Measurements from ENCODE around the gene CDK8.

CDK8 gene

DNA sequence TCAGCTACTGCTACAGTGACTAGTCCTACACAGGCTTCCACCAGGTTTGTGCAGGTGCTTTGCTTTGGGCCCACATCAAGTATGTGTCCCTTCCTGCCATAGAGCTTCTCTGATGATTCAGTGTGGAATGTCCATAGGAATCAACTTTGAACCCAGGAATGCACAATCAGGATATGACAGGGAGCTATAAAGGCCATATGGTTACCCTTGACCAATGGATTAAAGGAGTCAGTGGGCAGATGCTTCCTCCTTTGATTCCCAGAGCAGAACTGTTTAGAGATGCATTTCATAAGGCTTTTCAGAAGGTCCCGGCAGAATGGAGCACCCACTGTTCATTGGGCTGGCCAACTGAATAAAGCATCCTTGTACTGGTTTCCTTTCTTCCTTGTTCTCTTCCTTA is 158.3 kb downstream of the CDK8 start:
- H3K4me1 ChIP-seq (ENCODE audit: control insufficient read depth, insufficient read depth, low read length, poor library complexity, severe bottlenecking) = no peaks in the 10 kb centered on the region
- peaks cover 7% of the 10 kb centered on the region for H3K9me3 ChIP-seq (ENCODE audit: control insufficient read depth, low read length)
- no peak overlapping the region for H3K4me3 ChIP-seq (ENCODE audit: extremely low read depth, insufficient read depth, low read length, poor library complexity, severe bottlenecking)
- 90 to 100% methylated on average over 1 of the region's 1 CpG for WGBS, 2 experiments (ENCODE audit: insufficient coverage in 2 of 2)
- no peak overlapping the region for H3K27ac ChIP-seq (ENCODE audit: low read depth, low read length, severe bottlenecking)
- no peaks in the 10 kb centered on the region for H3K36me3 ChIP-seq (ENCODE audit: control insufficient read depth, insufficient read depth, low read length)

DNA sequence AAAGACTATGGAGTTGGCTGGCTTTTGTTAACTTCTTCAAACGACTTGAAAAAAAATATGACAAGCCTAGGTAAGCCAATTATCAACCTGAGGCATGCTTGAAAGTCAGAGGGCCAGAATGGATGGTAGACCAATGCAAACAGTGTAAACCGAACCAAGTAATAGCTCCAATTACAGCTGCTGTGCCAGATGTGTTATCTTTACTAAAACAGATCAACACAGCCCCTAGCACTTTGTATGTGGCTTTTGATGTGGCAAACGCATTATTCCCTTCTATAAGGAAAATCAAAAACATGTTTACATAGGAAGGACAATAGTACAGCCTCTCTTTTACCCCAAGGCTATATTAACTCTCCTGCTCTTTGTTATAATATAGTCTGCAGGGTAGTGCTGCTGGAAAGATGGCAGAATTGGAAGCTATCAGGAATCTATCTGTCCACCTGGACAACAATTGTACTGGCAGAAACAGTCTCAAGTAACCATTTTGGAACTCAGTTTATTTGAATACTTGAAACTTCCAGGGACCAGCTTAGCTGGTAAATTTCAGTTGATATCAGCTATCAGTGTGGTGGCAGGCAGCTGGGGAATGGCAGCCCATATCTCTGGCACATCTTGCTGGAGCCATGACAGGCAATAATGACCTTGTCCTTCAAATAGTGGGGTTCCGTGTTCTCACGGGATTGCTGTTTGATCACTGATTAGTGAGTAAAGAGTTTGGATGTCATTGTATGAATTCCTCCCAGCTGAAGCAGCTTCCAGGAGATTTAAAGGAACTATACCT is 159.2 kb downstream of the CDK8 start:
- Histone ChIP-seq H3K4me3 (ENCODE audit: extremely low read depth, insufficient read depth, low read length, poor library complexity, severe bottlenecking) (no peak overlapping the region), H3K36me3 (ENCODE audit: control insufficient read depth, insufficient read depth, low read length) (no peaks in the 10 kb centered on the region), H3K9me3 (ENCODE audit: control insufficient read depth, low read length) (peaks cover 7% of the 10 kb centered on the region), H3K4me1 (ENCODE audit: control insufficient read depth, insufficient read depth, low read length, poor library complexity, severe bottlenecking) (no peaks in the 10 kb centered on the region), H3K27ac (ENCODE audit: low read depth, low read length, severe bottlenecking) (no peak overlapping the region)
- 87 to 91% methylated on average over 3 to 5 of the region's 5 CpGs for WGBS, 2 experiments (ENCODE audit: insufficient coverage in 2 of 2)

DNA sequence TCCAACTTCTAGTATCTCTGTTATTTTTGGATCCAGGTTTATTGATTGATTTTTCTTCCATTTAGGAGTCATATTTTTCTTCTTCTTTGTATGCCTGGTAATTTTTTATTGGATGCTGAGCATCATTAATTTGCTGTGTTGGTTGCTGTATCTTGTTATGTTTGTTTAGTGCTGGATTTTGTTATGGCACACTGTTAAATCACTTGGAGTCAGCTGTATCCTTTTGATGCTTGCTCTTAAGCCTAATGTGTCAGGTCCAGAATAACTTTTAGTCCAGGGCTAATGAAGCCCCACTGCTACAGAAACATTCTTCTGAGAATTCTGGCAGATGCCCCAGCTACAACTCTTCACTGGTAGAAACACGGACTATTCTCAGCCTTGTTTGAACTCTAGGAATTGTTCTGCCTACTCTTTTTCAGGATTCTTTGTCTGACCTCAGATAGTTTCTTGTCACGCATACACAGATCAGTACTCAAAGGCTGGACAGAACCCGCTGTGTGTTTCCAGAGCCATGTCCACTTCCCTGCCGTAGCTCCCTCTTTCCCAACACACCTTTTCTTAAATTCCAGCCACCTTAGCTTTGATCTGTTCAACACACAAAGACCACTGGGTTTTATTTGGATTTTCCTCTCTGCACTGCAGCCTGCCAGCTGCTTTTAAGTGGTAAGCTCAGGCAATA is 166.5 kb downstream of the CDK8 start:
- 88 to 94% methylated on average over 4 of the region's 4 CpGs for WGBS, 2 experiments (ENCODE audit: insufficient coverage in 2 of 2)

DNA sequence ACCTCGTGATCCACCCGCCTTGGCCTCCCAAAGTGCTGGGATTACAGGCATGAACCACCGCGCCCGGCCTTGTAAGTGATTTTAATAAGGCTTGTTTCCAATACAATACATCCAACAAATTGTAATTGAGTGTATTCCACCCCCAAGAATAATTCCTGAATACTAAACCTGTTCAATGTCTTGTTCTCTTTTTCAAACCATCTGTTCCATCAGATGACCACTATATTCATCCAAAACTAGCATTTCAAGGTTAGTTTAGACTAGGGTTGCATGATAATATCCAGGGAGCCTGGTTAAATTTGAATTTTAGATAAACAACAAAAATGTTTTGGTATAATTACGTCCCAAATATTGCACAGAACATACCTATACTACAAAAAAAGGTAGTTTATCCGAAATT is 168.1 kb downstream of the CDK8 start:
- WGBS, 2 experiments (ENCODE audit: insufficient coverage in 2 of 2) = no CpG with 5 or more reads among the region's 7 CpGs
- Histone ChIP-seq H3K27ac (ENCODE audit: low read depth, low read length, severe bottlenecking) (no peak overlapping the region), H3K36me3 (ENCODE audit: control insufficient read depth, insufficient read depth, low read length) (no peaks in the 10 kb centered on the region), H3K4me3 (ENCODE audit: extremely low read depth, insufficient read depth, low read length, poor library complexity, severe bottlenecking) (no peak overlapping the region), H3K9me3 (ENCODE audit: control insufficient read depth, low read length) (no peaks in the 10 kb centered on the region), H3K4me1 (ENCODE audit: control insufficient read depth, insufficient read depth, low read length, poor library complexity, severe bottlenecking) (peaks cover 11% of the 10 kb centered on the region)

More for the DNA sequence above, 166.5 kb downstream of the CDK8 start:
- peaks cover 11% of the 10 kb centered on the region for H3K4me1 ChIP-seq (ENCODE audit: control insufficient read depth, insufficient read depth, low read length, poor library complexity, severe bottlenecking)
- no peaks in the 10 kb centered on the region for H3K36me3 ChIP-seq (ENCODE audit: control insufficient read depth, insufficient read depth, low read length)
- H3K9me3 ChIP-seq (ENCODE audit: control insufficient read depth, low read length) = no peaks in the 10 kb centered on the region
- H3K27ac ChIP-seq (ENCODE audit: low read depth, low read length, severe bottlenecking) = no peak overlapping the region
- no peak overlapping the region for H3K4me3 ChIP-seq (ENCODE audit: extremely low read depth, insufficient read depth, low read length, poor library complexity, severe bottlenecking)

DNA sequence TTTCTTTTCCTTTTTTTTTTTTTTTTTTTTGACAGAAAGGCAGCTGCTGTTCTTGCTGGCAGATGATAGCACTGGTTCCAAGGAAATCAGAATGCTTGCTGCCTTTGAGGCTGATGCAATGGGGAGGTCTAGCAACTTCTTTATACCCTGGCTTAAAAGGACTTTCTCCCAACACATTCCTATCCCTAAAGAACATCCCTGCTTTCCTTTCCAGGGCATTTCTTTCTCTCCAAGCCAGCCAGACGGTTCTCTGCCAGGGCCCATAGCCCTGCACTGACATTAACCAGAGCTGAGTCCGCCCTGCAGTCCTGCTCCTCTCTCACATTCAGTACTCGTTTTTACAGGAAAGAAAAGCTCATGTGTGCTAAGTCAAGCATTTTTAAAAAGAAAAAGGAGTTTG is 169.7 kb downstream of the CDK8 start:
- H3K36me3 ChIP-seq (ENCODE audit: control insufficient read depth, insufficient read depth, low read length) = no peaks in the 10 kb centered on the region
- no peaks in the 10 kb centered on the region for H3K9me3 ChIP-seq (ENCODE audit: control insufficient read depth, low read length)
- H3K27ac ChIP-seq (ENCODE audit: low read depth, low read length, severe bottlenecking) = peak overlapping the region; percentile 89
- no peak overlapping the region for H3K4me3 ChIP-seq (ENCODE audit: extremely low read depth, insufficient read depth, low read length, poor library complexity, severe bottlenecking)
- 50 to 67% methylated on average over 1 to 2 of the region's 3 CpGs for WGBS, 2 experiments (ENCODE audit: insufficient coverage in 2 of 2)
- H3K4me1 ChIP-seq (ENCODE audit: control insufficient read depth, insufficient read depth, low read length, poor library complexity, severe bottlenecking) = peaks cover 9% of the 10 kb centered on the region

DNA sequence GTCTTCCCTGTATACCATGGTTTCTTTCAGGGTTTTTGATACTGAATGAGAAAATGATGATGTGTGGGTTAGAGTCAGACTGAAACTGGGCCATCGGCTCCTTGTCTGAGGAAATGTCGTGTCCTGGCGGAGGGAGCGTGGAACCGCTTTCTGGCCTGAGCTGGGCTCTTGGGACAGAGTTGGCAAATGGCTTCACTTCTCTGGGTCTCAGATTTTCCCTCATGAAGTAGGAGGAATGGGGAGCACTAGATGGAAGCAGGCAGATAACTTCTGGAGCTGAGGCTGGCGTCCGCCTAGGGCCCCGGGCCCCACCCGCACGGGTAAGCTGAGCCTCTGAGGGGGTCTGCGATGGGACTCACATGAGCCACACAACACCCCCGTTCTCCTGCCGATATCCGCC is 170.3 kb downstream of the CDK8 start:
- Histone ChIP-seq H3K9me3 (ENCODE audit: control insufficient read depth, low read length) (no peaks in the 10 kb centered on the region), H3K36me3 (ENCODE audit: control insufficient read depth, insufficient read depth, low read length) (no peaks in the 10 kb centered on the region), H3K27ac (ENCODE audit: low read depth, low read length, severe bottlenecking) (peak overlapping the region; percentile 89), H3K4me1 (ENCODE audit: control insufficient read depth, insufficient read depth, low read length, poor library complexity, severe bottlenecking) (peaks cover 7% of the 10 kb centered on the region), H3K4me3 (ENCODE audit: extremely low read depth, insufficient read depth, low read length, poor library complexity, severe bottlenecking) (no peak overlapping the region)
- 96 to 100% methylated on average over 4 to 13 of the region's 14 CpGs for WGBS, 2 experiments (ENCODE audit: insufficient coverage in 2 of 2)

DNA sequence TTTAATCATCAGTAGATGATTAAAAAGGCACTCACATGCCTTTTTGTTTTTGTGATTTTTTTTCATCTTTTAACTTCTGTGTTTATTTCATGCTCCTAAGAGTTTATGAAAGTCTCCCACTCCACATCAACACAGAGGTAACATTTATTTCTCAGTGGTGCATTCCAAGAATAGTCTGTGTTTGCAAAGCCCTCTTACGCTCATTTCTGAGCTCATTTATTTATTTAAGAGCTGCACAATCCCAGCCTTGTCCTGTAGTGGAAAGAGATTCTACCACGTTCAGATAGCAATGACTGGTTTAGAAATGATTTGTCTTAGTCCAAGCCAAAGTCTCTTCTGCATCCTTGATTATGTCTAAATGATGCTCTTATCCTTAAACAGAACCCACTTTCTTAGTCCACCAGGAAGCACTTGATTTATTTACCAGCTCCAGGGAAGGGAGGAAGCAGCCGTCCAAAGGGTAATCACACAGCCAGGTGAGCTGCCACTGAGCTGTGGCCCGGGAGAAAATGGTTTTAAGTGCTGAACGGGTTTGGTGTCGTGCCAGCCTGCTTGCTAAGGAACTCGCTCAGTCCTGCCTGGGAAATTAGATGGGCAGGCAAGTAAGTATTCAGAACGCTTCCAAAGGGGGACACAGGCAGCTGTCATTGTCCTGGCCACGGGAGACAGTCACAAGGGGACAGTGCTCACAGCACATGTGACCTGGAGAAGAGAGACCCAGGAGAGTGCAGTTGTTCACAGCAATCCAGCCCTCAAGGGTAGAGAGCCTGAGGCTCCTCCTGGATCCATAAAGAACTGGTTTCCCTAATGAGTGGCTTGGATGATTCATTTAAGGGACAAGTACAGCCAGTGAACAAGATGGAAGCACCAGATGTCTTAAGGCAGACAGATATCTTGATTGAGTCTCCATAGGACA is 171.8 kb downstream of the CDK8 start:
- H3K9me3 ChIP-seq (ENCODE audit: control insufficient read depth, low read length) = no peaks in the 10 kb centered on the region
- H3K36me3 ChIP-seq (ENCODE audit: control insufficient read depth, insufficient read depth, low read length) = no peaks in the 10 kb centered on the region
- H3K4me1 ChIP-seq (ENCODE audit: control insufficient read depth, insufficient read depth, low read length, poor library complexity, severe bottlenecking) = peaks cover 6% of the 10 kb centered on the region
- 94 to 96% methylated on average over 5 to 7 of the region's 9 CpGs for WGBS, 2 experiments (ENCODE audit: insufficient coverage in 2 of 2)
- H3K27ac ChIP-seq (ENCODE audit: low read depth, low read length, severe bottlenecking) = no peak overlapping the region
- H3K4me3 ChIP-seq (ENCODE audit: extremely low read depth, insufficient read depth, low read length, poor library complexity, severe bottlenecking) = no peak overlapping the region

DNA sequence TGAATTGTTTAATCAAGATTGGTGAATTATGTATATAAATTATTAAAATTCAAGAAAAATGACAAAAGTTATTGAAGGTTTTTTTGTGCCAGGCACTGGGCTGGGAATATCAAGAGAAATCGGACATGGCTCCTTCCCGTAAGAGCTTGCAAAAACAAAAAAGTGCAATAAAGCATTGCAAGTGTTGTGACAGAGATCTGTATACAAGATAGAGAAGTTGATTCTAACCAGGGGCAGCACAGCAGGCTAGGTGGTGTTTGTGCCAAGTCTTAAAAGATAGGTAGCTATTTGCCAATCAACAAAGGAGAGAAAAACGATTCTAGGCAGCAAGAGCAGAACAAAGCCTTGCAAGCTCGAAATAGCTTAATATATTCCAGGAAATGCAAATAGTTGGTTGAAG is 179.8 kb downstream of the CDK8 start:
- 51 to 57% methylated on average over 4 of the region's 4 CpGs for WGBS, 2 experiments (ENCODE audit: insufficient coverage in 2 of 2)
- Histone ChIP-seq H3K4me1 (ENCODE audit: control insufficient read depth, insufficient read depth, low read length, poor library complexity, severe bottlenecking) (no peaks in the 10 kb centered on the region), H3K4me3 (ENCODE audit: extremely low read depth, insufficient read depth, low read length, poor library complexity, severe bottlenecking) (no peak overlapping the region), H3K9me3 (ENCODE audit: control insufficient read depth, low read length) (peaks cover 23% of the 10 kb centered on the region), H3K36me3 (ENCODE audit: control insufficient read depth, insufficient read depth, low read length) (no peaks in the 10 kb centered on the region), H3K27ac (ENCODE audit: low read depth, low read length, severe bottlenecking) (no peak overlapping the region)

DNA sequence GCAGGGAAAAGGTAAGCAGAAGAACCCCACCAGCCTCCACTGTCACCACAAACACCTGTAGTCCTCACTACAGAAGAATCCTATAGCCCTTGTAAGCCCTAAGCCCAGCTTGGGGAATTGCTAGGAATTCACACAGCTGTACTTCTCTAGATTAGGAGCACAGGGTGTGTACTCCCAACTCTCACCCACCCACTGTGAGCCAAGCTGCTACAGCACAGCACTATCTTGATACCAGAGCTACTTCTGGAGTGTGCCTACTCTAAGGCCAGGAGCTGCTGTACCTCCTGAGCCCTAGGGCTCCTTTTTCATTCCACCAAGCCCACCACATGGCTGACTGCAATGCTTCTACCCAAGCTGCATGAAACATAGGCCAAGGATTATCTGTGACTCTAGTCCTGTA is 181.2 kb downstream of the CDK8 start:
- no peak overlapping the region for H3K4me3 ChIP-seq (ENCODE audit: extremely low read depth, insufficient read depth, low read length, poor library complexity, severe bottlenecking)
- H3K4me1 ChIP-seq (ENCODE audit: control insufficient read depth, insufficient read depth, low read length, poor library complexity, severe bottlenecking) = no peaks in the 10 kb centered on the region
- H3K36me3 ChIP-seq (ENCODE audit: control insufficient read depth, insufficient read depth, low read length) = no peaks in the 10 kb centered on the region
- H3K27ac ChIP-seq (ENCODE audit: low read depth, low read length, severe bottlenecking) = no peak overlapping the region
- H3K9me3 ChIP-seq (ENCODE audit: control insufficient read depth, low read length) = peaks cover 23% of the 10 kb centered on the region

DNA sequence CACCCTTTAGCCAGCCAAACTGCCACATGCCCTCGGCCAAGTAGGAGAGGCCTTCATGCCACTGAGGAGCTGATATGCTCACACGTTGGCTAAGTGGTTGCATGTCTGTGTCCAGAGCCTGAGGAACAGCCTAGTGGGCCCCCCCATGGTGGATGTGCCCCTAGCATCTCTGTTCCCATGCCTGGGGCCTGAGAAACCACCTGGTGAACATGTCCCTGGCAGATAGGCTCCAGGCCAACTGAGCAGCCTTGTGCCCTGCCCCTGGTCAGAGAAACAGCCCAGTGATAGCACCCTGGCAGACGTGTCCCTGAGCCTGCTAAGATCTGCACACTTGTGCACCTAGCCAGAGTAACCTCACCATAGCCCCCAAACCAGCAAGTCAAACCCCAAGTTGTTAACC is 181.7 kb downstream of the CDK8 start:
- WGBS, 2 experiments (ENCODE audit: insufficient coverage in 2 of 2) = 81 to 89% methylated on average over 2 to 3 of the region's 3 CpGs

More for the DNA sequence above, 181.7 kb downstream of the CDK8 start:
- peaks cover 23% of the 10 kb centered on the region for H3K9me3 ChIP-seq (ENCODE audit: control insufficient read depth, low read length)
- no peak overlapping the region for H3K27ac ChIP-seq (ENCODE audit: low read depth, low read length, severe bottlenecking)
- H3K36me3 ChIP-seq (ENCODE audit: control insufficient read depth, insufficient read depth, low read length) = no peaks in the 10 kb centered on the region
- no peak overlapping the region for H3K4me3 ChIP-seq (ENCODE audit: extremely low read depth, insufficient read depth, low read length, poor library complexity, severe bottlenecking)
- H3K4me1 ChIP-seq (ENCODE audit: control insufficient read depth, insufficient read depth, low read length, poor library complexity, severe bottlenecking) = no peaks in the 10 kb centered on the region
